Ovary (tissue), 9 donors: ENCODE data around the gene XPNPEP2. TPM values are rescaled to one million over a fixed set of nuclear protein-coding genes. Genes with fewer than 3 reads are reported as not detected.

Experiments used
- DNase-seq, 5 donors: peaks; one replicate each; pipeline ENCODE4 v3.0.0-alpha.2; 2019 to 2020
- H3K27ac ChIP-seq, 2 donors: fragments of 200-600 bp; one replicate each; pipeline versions ENCODE4 v1.5.1 to v1.8.0; 2019 to 2022
- H3K27me3 ChIP-seq: fragments of 200-600 bp; one replicate; pipeline ENCODE4 v1.8.0; 2022
- H3K36me3 ChIP-seq: fragments of 200-600 bp; sonication (generic); one replicate; pipeline ENCODE4 v1.5.1; 2019
- H3K4me1 ChIP-seq: one replicate; pipeline ENCODE4 v1.8.1; 2013; ENCODE audit warnings: mild to moderate bottlenecking, moderate library complexity; ENCODE audit not compliant: insufficient read depth
- H3K4me3 ChIP-seq: fragments of 200-600 bp; sonication (generic); one replicate; pipeline ENCODE4 v1.5.1; 2017
- H3K9me3 ChIP-seq, 2 donors: fragments of 200-600 bp in 1 of 2; sonication (generic) in 1 of 2; one replicate each; pipeline versions ENCODE4 v1.5.1 to v1.8.1; 2013 to 2019; ENCODE audit warnings: mild to moderate bottlenecking in 1 of 2, moderate library complexity in 1 of 2
- CTCF ChIP-seq, 3 donors: fragments of 450-650 bp in 2 of 3; fragments of 200-600 bp in 1 of 3; IDR thresholded peaks; one replicate each; pipeline versions ENCODE4 v1.5.1 to v1.8.0; 2016 to 2022; ENCODE audit warnings: antibody characterized with exemption in 3 of 3, mild to moderate bottlenecking in 1 of 3
- EP300 ChIP-seq: sonication (generic); formaldehyde crosslinking; IDR thresholded peaks from one replicate; pipeline ENCODE4 v1.6.1; 2017; ENCODE audit warnings: antibody characterized with exemption
- POLR2A ChIP-seq: fragments of 450-650 bp; IDR thresholded peaks from one replicate; pipeline ENCODE4 v1.6.1; 2017; ENCODE audit warnings: antibody characterized with exemption, mild to moderate bottlenecking, moderate library complexity
- WGBS, 3 donors: extraction: QIAGEN DNeasy Blood & Tissue Kit in 1 of 3; methylation state at CpG; one replicate each; pipeline versions ENCODE4 v1.1.5 to v1.1.7; 2013 to 2017; 5-methylcytosine and 5-hydroxymethylcytosine counted together
- intact Hi-C, 4 donors: fragments of 100-400 bp; cut with DNase I; formaldehyde crosslinking; loops; one replicate each; pipeline versions ENCODE4 v1.11.0 to v1.15.1; 2022 to 2023
- polyA plus RNA-seq, 2 donors: library from polyadenylated mRNA; stranded (reverse); fragments of 200-250 nt in 1 of 2; fragments of 350-450 nt in 1 of 2; fragmentation: Illumina TruSeq in 1 of 2; extraction: RNeasy Lipid Tissue Mini Kit (QIAGEN cat#74804) in 1 of 2; gene quantifications; one replicate each; pipeline ENCODE4 v1.2.3, GENCODE V29; 2013 to 2014
- total RNA-seq, 7 donors: library from RNA; depleted of rRNA in 2 of 7; stranded (reverse); fragments of >200 nt in 2 of 7; fragmentation: NEBNext Ultra II Directional in 3 of 7; extraction: Animal tissue kit (Norgen Biotek cat#: 25700) in 3 of 7; gene quantifications; one replicate each; pipeline versions ENCODE4 v1.1.0 to v1.2.4, GENCODE V29; 2016 to 2023
- donor health status: DM: no; HTN: no; CAD: no; lungs with moderate emphysema.
- donor health status: DM: no; HTN: no; CAD: no.
- donor health status: Bipolar disorder and iron deficiency.
- donor health status: DM: yes; HTN: yes; CAD: no.
- donor health status: DM: no; HTN: no; CAD: no.
- donor health status: DM: yes; HTN: yes; CAD: no.

The XPNPEP2 gene
- total and polyA plus RNA-seq, 9 donors = 0.28 to 6.4 (median 1.4) TPM

DNA sequence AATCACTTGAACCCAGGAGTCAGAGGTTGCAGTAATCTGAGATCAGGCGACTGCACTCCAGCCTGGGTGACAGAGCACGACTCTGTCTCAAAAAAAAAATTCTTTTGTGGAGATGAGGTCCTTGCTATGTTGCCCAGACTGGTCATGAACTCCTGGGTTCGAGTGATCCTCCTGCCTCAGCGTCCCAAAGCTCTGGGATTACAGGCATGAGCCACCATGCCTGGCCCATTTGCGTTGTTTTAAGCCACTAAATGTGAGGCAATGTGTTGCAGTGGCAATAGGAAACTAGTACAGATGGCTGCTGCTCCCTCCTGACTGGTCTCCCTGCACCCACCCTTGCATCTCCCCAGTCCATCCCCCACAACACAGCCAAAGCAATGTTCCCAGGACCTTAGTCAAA is 44.0 kb upstream of the XPNPEP2 start:
- 69 to 82% (median 80%) methylated on average over 5 of the region's 5 CpGs for WGBS, 3 donors
- no peak for DNase-seq
- Histone ChIP-seq H3K9me3 (no peaks in the 10 kb centered on the region), H3K27ac (no peak overlapping the region), H3K4me3 (no peak overlapping the region), H3K36me3 (no peaks in the 10 kb centered on the region), H3K27me3 (no peaks in the 10 kb centered on the region), H3K4me1 (no peaks in the 10 kb centered on the region)
- intact Hi-C loops = no loop called here
- TF ChIP-seq CTCF (IDR thresholded peaks at IDR 0.05) = no peak
- no peak for TF ChIP-seq POLR2A
- no peak for TF ChIP-seq EP300

- no peak overlapping the region for H3K27ac ChIP-seq
- 64 to 72% (median 70%) methylated on average over 6 of the region's 6 CpGs for WGBS, 3 donors
- H3K4me1 ChIP-seq = no peaks in the 10 kb centered on the region
- no peaks in the 10 kb centered on the region for H3K9me3 ChIP-seq
- no peak for DNase-seq
- no peaks in the 10 kb centered on the region for H3K36me3 ChIP-seq
- H3K27me3 ChIP-seq = no peaks in the 10 kb centered on the region
- no peak overlapping the region for H3K4me3 ChIP-seq
- TF ChIP-seq CTCF (IDR thresholded peaks at IDR 0.05) (no peak), POLR2A (no peak), EP300 (no peak)
- intact Hi-C loops = no loop called here
Observed at GRCh38 chrX:129695535-129695934, 43.2 kb upstream of the XPNPEP2 start.

GRCh38 chrX:129695937-129696336 is 42.8 kb upstream of the XPNPEP2 start:
- 79 to 87% (median 85%) methylated on average over 8 of the region's 8 CpGs for WGBS, 3 donors
- no peak for DNase-seq
- intact Hi-C loops = no loop called here
- no peaks in the 10 kb centered on the region for H3K27me3 ChIP-seq
- no peaks in the 10 kb centered on the region for H3K9me3 ChIP-seq
- H3K27ac ChIP-seq = no peak overlapping the region
- no peaks in the 10 kb centered on the region for H3K36me3 ChIP-seq
- no peak for TF ChIP-seq EP300
- no peak for TF ChIP-seq CTCF (IDR thresholded peaks at IDR 0.05)
- TF ChIP-seq POLR2A = no peak
- no peak overlapping the region for H3K4me3 ChIP-seq
- H3K4me1 ChIP-seq = no peaks in the 10 kb centered on the region

GRCh38 chrX:129696463-129697155 is 42.2 kb upstream of the XPNPEP2 start:
- Histone ChIP-seq H3K36me3 (no peaks in the 10 kb centered on the region), H3K4me1 (no peaks in the 10 kb centered on the region), H3K9me3 (no peaks in the 10 kb centered on the region), H3K27me3 (no peaks in the 10 kb centered on the region), H3K27ac (no peak overlapping the region), H3K4me3 (no peak overlapping the region)
- TF ChIP-seq CTCF (IDR thresholded peaks at IDR 0.05) (no peak), POLR2A (no peak), EP300 (no peak)
- intact Hi-C loops = no loop called here
- WGBS, 3 donors = 61 to 68% (median 63%) methylated on average over 8 of the region's 8 CpGs
- DNase-seq = no peak
